Activated CD4-positive, alpha-beta T cell treated with anti-CD3 and anti-CD28 coated beads, Interleukin-2, amount 50 U/mL, for 1 hour (primary cell): Measurements from ENCODE around the gene ZBTB42.

Experiments
- DNase-seq: peaks from one replicate; pipeline ENCODE4 v3.0.0-alpha.2; 2020

The ZBTB42 gene

GRCh38 chr14:104800771-104801519, at the start of gene ZBTB42:
ZBTB42 (plus strand) TSS chr14:104801101; CDS start chr14:104801198, 97 bp downstream.
- peak; percentile 65 for DNase-seq

- DNase-seq = peak; percentile 19
Observed at GRCh38 chr14:104751539-104752422, 49.1 kb upstream of the ZBTB42 start.

GRCh38 chr14:104752423-104752734, 48.5 kb upstream of the ZBTB42 start:
- DNase-seq = no peak

GRCh38 chr14:104752735-104753527, 48.0 kb upstream of the ZBTB42 start, which contains the start of gene SIVA1:
SIVA1 (plus strand) TSS chr14:104753147; CDS start chr14:104753202, 55 bp downstream.
- peak; percentile 99 for DNase-seq

GRCh38 chr14:104753528-104754212, 47.2 kb upstream of the ZBTB42 start:
- DNase-seq = no peak

- DNase-seq = no peak
Observed at GRCh38 chr14:104754213-104754851, 46.6 kb upstream of the ZBTB42 start.

GRCh38 chr14:104755621-104756020, 45.3 kb upstream of the ZBTB42 start:
- no peak for DNase-seq

- DNase-seq = no peak
Observed at GRCh38 chr14:104756477-104757237, 44.2 kb upstream of the ZBTB42 start.

GRCh38 chr14:104757238-104757585, 43.7 kb upstream of the ZBTB42 start:
- DNase-seq = no peak

GRCh38 chr14:104757681-104758392, 43.1 kb upstream of the ZBTB42 start:
- no peak for DNase-seq

- no peak for DNase-seq
Observed at GRCh38 chr14:104758981-104759969, 41.6 kb upstream of the ZBTB42 start.

GRCh38 chr14:104765517-104765916, 35.4 kb upstream of the ZBTB42 start:
- DNase-seq = no peak

GRCh38 chr14:104766256-104766862, 34.5 kb upstream of the ZBTB42 start:
- no peak for DNase-seq

- DNase-seq = no peak
Observed at GRCh38 chr14:104766863-104767633, 33.9 kb upstream of the ZBTB42 start.

GRCh38 chr14:104767634-104767918, 33.3 kb upstream of the ZBTB42 start:
- DNase-seq = no peak

- DNase-seq = peak; percentile 93
Observed at GRCh38 chr14:104768437-104769323, 32.2 kb upstream of the ZBTB42 start.
